GM23248 (cell line): ENCODE data around the gene OGT.

Experiments used
- EZH2 ChIP-seq: fragments of 200-600 bp; sonication (generic); IDR thresholded peaks from 2 replicates; pipeline ENCODE4 v1.6.1; 2018; ENCODE audit warnings: antibody characterized with exemption, mild to moderate bottlenecking; ENCODE audit not compliant: insufficient read depth, poor library complexity, severe bottlenecking
- EZH2phosphoT487 ChIP-seq: fragments of 200-600 bp; sonication (generic); IDR thresholded peaks from 2 replicates; pipeline ENCODE4 v1.6.1; 2018; ENCODE audit warnings: antibody characterized with exemption, moderate library complexity, mild to moderate bottlenecking, low read depth; ENCODE audit not compliant: insufficient read depth

GRCh38 chrX:71615056-71615455, 82.2 kb downstream of the OGT start:
- TF ChIP-seq EZH2, result no peak
- no peak for TF ChIP-seq EZH2phosphoT487
